Measurements from ENCODE around the gene OR52K2.
"Not testable (repeated sequence)": the region's sequence is repeated elsewhere in the genome, so short reads cannot be mapped to it uniquely, and the experiment has no call there.

OR52K2 gene

DNA sequence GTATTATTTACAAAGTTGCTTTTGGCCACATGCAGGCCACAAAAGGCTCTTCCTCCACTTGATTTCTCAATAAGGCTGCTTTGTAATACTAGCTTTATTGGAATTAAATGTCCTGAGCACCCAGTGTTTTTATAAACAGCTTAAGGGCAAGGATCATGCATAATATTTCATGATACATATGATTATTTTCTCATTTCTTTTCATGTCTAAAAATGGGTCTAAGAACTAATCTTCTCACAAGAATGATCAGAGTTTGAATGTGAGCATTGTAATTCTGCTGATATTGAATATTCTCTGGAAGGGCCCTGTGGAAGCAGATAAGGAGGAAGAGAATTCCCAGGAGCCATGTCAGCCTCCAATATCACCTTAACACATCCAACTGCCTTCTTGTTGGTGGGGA lies at the start of gene OR52K2:
Gene OR52K2, plus strand, starts transcription at position 301 of the 400 bp plus-strand sequence. Its CDS starts 45 bp downstream, at position 346.
- no peak within 1 kb of the TSS for H3K27ac ChIP-seq (ENCODE audit: low read length)
- no peaks in the 10 kb centered on the region for H3K36me3 ChIP-seq (ENCODE audit: control insufficient read depth, low read depth, low read length)
- no peaks in the 10 kb centered on the region for H3K27me3 ChIP-seq (ENCODE audit: control insufficient read depth, insufficient read depth, low read length)
- no peaks in the 10 kb centered on the region for H3K9me3 ChIP-seq (ENCODE audit: control insufficient read depth, low read depth, low read length)
- no peak within 1 kb of the TSS for H3K4me3 ChIP-seq (ENCODE audit: low read length)
- no peak within 1 kb of the TSS for H3K9ac ChIP-seq (ENCODE audit: low read length)
- no peaks in the 10 kb centered on the region for H3K4me1 ChIP-seq (ENCODE audit: control insufficient read depth, low read depth, low read length)

GRCh38 chr11:4406206-4406605 lies 42.9 kb upstream of the OR52K2 start:
- not testable (repeated sequence) for H3K4me1 ChIP-seq (ENCODE audit: control insufficient read depth, low read depth, low read length); H3K36me3 ChIP-seq (ENCODE audit: control insufficient read depth, low read depth, low read length); H3K4me3 ChIP-seq (ENCODE audit: low read length); H3K27ac ChIP-seq (ENCODE audit: low read length); H3K9me3 ChIP-seq (ENCODE audit: control insufficient read depth, low read depth, low read length); H3K9ac ChIP-seq (ENCODE audit: low read length); H3K27me3 ChIP-seq (ENCODE audit: control insufficient read depth, insufficient read depth, low read length)

GRCh38 chr11:4416306-4416705 lies 32.8 kb upstream of the OR52K2 start:
- H3K27ac ChIP-seq (ENCODE audit: low read length) = no peak overlapping the region
- H3K36me3 ChIP-seq (ENCODE audit: control insufficient read depth, low read depth, low read length) = no peaks in the 10 kb centered on the region
- no peaks in the 10 kb centered on the region for H3K9me3 ChIP-seq (ENCODE audit: control insufficient read depth, low read depth, low read length)
- H3K4me1 ChIP-seq (ENCODE audit: control insufficient read depth, low read depth, low read length) = no peaks in the 10 kb centered on the region
- no peak overlapping the region for H3K4me3 ChIP-seq (ENCODE audit: low read length)
- no peaks in the 10 kb centered on the region for H3K27me3 ChIP-seq (ENCODE audit: control insufficient read depth, insufficient read depth, low read length)
- H3K9ac ChIP-seq (ENCODE audit: low read length) = no peak overlapping the region

DNA sequence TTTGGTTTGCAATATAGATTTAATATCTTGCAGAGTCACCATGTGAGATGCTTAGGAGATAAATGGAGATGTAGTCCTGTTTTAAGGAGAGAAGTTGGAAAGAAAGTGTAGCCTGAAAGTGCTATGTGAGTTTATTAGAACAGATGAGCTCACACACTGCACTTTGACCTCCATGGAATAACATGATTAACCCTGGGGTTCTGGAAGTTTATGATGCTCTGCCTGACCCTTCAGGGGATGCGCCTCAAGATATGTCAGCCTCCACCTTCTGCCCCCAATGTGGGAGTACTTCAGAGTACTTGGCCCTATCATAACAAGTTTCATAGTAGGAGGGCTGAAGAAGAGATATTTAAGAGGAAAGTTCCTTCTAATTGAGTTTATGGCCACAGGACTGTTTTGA lies 32.3 kb upstream of the OR52K2 start:
- H3K9ac ChIP-seq (ENCODE audit: low read length) = no peak overlapping the region
- no peaks in the 10 kb centered on the region for H3K9me3 ChIP-seq (ENCODE audit: control insufficient read depth, low read depth, low read length)
- H3K27ac ChIP-seq (ENCODE audit: low read length) = no peak overlapping the region
- H3K4me1 ChIP-seq (ENCODE audit: control insufficient read depth, low read depth, low read length) = no peaks in the 10 kb centered on the region
- H3K36me3 ChIP-seq (ENCODE audit: control insufficient read depth, low read depth, low read length) = no peaks in the 10 kb centered on the region
- no peaks in the 10 kb centered on the region for H3K27me3 ChIP-seq (ENCODE audit: control insufficient read depth, insufficient read depth, low read length)
- no peak overlapping the region for H3K4me3 ChIP-seq (ENCODE audit: low read length)

GRCh38 chr11:4418403-4418802 lies 30.7 kb upstream of the OR52K2 start:
- Histone ChIP-seq H3K27ac (ENCODE audit: low read length) (no peak overlapping the region), H3K27me3 (ENCODE audit: control insufficient read depth, insufficient read depth, low read length) (no peaks in the 10 kb centered on the region), H3K9me3 (ENCODE audit: control insufficient read depth, low read depth, low read length) (no peaks in the 10 kb centered on the region), H3K4me3 (ENCODE audit: low read length) (no peak overlapping the region), H3K4me1 (ENCODE audit: control insufficient read depth, low read depth, low read length) (no peaks in the 10 kb centered on the region), H3K36me3 (ENCODE audit: control insufficient read depth, low read depth, low read length) (no peaks in the 10 kb centered on the region), H3K9ac (ENCODE audit: low read length) (no peak overlapping the region)

GRCh38 chr11:4430051-4430450 lies 19.0 kb upstream of the OR52K2 start:
- H3K4me3 ChIP-seq (ENCODE audit: low read length) = no peak overlapping the region

DNA sequence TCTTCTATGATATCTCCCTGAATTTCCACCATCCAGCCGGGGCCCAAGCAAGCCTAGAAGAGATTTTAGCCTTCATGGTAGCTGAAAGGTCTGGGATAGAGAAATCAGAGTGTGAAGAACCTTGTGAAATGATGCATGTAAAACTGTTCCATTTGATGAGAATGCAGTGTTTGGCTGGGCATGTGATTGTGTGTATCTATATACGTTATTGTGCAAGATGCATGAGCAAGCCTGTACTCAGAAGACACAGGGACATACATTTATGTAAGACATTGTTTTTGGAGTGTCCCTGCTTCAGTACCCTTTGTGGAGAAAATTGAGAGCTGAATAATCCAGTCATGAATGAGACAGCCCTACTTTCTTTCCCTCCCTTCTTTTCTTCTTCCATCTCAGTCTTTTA lies 15.2 kb upstream of the OR52K2 start:
- Histone ChIP-seq H3K27me3 (ENCODE audit: control insufficient read depth, insufficient read depth, low read length) (no peaks in the 10 kb centered on the region), H3K4me1 (ENCODE audit: control insufficient read depth, low read depth, low read length) (no peaks in the 10 kb centered on the region), H3K9ac (ENCODE audit: low read length) (no peak overlapping the region), H3K27ac (ENCODE audit: low read length) (no peak overlapping the region), H3K36me3 (ENCODE audit: control insufficient read depth, low read depth, low read length) (no peaks in the 10 kb centered on the region), H3K9me3 (ENCODE audit: control insufficient read depth, low read depth, low read length) (no peaks in the 10 kb centered on the region), H3K4me3 (ENCODE audit: low read length) (no peak overlapping the region)

More at GRCh38 chr11:4430051-4430450, 19.0 kb upstream of the OR52K2 start:
- no peaks in the 10 kb centered on the region for H3K4me1 ChIP-seq (ENCODE audit: control insufficient read depth, low read depth, low read length)
- H3K27ac ChIP-seq (ENCODE audit: low read length) = no peak overlapping the region
- no peaks in the 10 kb centered on the region for H3K36me3 ChIP-seq (ENCODE audit: control insufficient read depth, low read depth, low read length)
- no peak overlapping the region for H3K9ac ChIP-seq (ENCODE audit: low read length)
- no peaks in the 10 kb centered on the region for H3K27me3 ChIP-seq (ENCODE audit: control insufficient read depth, insufficient read depth, low read length)
- no peaks in the 10 kb centered on the region for H3K9me3 ChIP-seq (ENCODE audit: control insufficient read depth, low read depth, low read length)

- Histone ChIP-seq H3K9ac (ENCODE audit: low read length) (no peak overlapping the region), H3K4me3 (ENCODE audit: low read length) (no peak overlapping the region), H3K4me1 (ENCODE audit: control insufficient read depth, low read depth, low read length) (no peaks in the 10 kb centered on the region), H3K36me3 (ENCODE audit: control insufficient read depth, low read depth, low read length) (no peaks in the 10 kb centered on the region), H3K9me3 (ENCODE audit: control insufficient read depth, low read depth, low read length) (no peaks in the 10 kb centered on the region), H3K27me3 (ENCODE audit: control insufficient read depth, insufficient read depth, low read length) (no peaks in the 10 kb centered on the region), H3K27ac (ENCODE audit: low read length) (no peak overlapping the region)
Measured at GRCh38 chr11:4436411-4436810, 12.7 kb upstream of the OR52K2 start.

- Histone ChIP-seq H3K9ac (ENCODE audit: low read length) (no peak overlapping the region), H3K27me3 (ENCODE audit: control insufficient read depth, insufficient read depth, low read length) (no peaks in the 10 kb centered on the region), H3K27ac (ENCODE audit: low read length) (no peak overlapping the region), H3K36me3 (ENCODE audit: control insufficient read depth, low read depth, low read length) (no peaks in the 10 kb centered on the region), H3K4me1 (ENCODE audit: control insufficient read depth, low read depth, low read length) (no peaks in the 10 kb centered on the region), H3K4me3 (ENCODE audit: low read length) (no peak overlapping the region), H3K9me3 (ENCODE audit: control insufficient read depth, low read depth, low read length) (no peaks in the 10 kb centered on the region)
Measured at GRCh38 chr11:4441515-4441914, 7.6 kb upstream of the OR52K2 start.

GRCh38 chr11:4443232-4443891 lies 5.7 kb upstream of the OR52K2 start:
- Histone ChIP-seq H3K36me3 (ENCODE audit: control insufficient read depth, low read depth, low read length) (no peaks in the 10 kb centered on the region), H3K9me3 (ENCODE audit: control insufficient read depth, low read depth, low read length) (no peaks in the 10 kb centered on the region), H3K27ac (ENCODE audit: low read length) (no peak overlapping the region), H3K27me3 (ENCODE audit: control insufficient read depth, insufficient read depth, low read length) (no peaks in the 10 kb centered on the region), H3K9ac (ENCODE audit: low read length) (no peak overlapping the region), H3K4me1 (ENCODE audit: control insufficient read depth, low read depth, low read length) (no peaks in the 10 kb centered on the region), H3K4me3 (ENCODE audit: low read length) (no peak overlapping the region)

DNA sequence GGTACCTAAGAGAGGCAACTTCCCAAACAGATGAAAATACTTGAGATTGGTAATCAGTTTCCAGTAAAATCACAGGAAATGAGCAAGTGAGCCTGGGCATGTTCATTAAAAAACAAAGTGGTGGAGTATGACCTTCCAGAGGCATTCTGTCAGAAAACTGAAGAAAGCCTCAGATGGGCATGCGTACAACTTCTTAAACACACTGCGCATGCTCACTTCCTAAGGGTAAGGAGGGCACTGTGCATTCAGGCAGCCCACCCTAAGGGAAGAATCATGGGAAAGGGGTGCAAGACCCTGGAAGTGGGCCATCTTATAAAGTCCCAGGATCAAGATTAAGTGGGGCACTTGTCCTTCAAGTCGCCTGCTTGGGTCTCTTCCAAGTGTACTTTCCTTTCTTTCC lies 4.0 kb downstream of the OR52K2 start:
- H3K27me3 ChIP-seq (ENCODE audit: control insufficient read depth, insufficient read depth, low read length) = no peaks in the 10 kb centered on the region
- no peak overlapping the region for H3K27ac ChIP-seq (ENCODE audit: low read length)
- H3K36me3 ChIP-seq (ENCODE audit: control insufficient read depth, low read depth, low read length) = no peaks in the 10 kb centered on the region
- no peak overlapping the region for H3K9ac ChIP-seq (ENCODE audit: low read length)
- H3K9me3 ChIP-seq (ENCODE audit: control insufficient read depth, low read depth, low read length) = peaks cover 5% of the 10 kb centered on the region
- no peaks in the 10 kb centered on the region for H3K4me1 ChIP-seq (ENCODE audit: control insufficient read depth, low read depth, low read length)
- H3K4me3 ChIP-seq (ENCODE audit: low read length) = no peak overlapping the region

DNA sequence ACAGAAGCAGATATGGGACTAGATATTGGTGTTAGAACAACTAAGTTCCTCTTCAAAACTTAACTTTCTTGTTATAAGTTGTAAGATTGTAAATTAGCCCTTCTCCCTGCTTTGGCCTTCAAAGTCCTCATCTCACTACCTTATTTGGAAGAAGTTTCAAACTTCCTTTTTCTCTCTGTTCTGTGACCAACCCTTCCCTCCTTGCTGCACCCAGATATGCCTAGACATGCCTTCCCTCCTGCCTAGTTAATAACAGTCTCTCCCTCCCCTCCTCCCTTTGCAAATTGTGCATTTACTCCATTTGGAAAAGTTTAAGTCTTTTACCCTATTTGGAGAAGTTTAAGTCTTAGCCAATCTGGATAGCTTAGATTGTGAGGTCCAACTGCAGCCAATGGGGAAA lies 4.9 kb downstream of the OR52K2 start:
- Histone ChIP-seq H3K9me3 (ENCODE audit: control insufficient read depth, low read depth, low read length) (peaks cover 5% of the 10 kb centered on the region), H3K27ac (ENCODE audit: low read length) (no peak overlapping the region), H3K27me3 (ENCODE audit: control insufficient read depth, insufficient read depth, low read length) (no peaks in the 10 kb centered on the region), H3K36me3 (ENCODE audit: control insufficient read depth, low read depth, low read length) (no peaks in the 10 kb centered on the region), H3K9ac (ENCODE audit: low read length) (no peak overlapping the region), H3K4me3 (ENCODE audit: low read length) (no peak overlapping the region), H3K4me1 (ENCODE audit: control insufficient read depth, low read depth, low read length) (no peaks in the 10 kb centered on the region)
